NCI-H1694 treated with DMSO at 0.1 percent for 48 hours (cell line): ENCODE data around the gene ENOX1.

Experiments
- DNase-seq: peaks from one replicate; lab custom pipeline; 2025; lab: John Stamatoyannopoulos, UW

Gene ENOX1

GRCh38 chr13:43484432-43485225, 302.1 kb downstream of the ENOX1 start:
- DNase-seq: no peak

- DNase-seq: no peak
Observed at GRCh38 chr13:43483930-43484329, 302.8 kb downstream of the ENOX1 start.

- no peak for DNase-seq
Observed at GRCh38 chr13:43482641-43483040, 304.1 kb downstream of the ENOX1 start.

GRCh38 chr13:43482026-43482425, 304.7 kb downstream of the ENOX1 start:
- no peak for DNase-seq

- no peak for DNase-seq
Observed at GRCh38 chr13:43478902-43479301, 307.9 kb downstream of the ENOX1 start.

GRCh38 chr13:43478211-43478610, 308.6 kb downstream of the ENOX1 start:
- DNase-seq: no peak

GRCh38 chr13:43475140-43475539, 311.6 kb downstream of the ENOX1 start:
- no peak for DNase-seq

- DNase-seq: peak; percentile 5
Observed at GRCh38 chr13:43473437-43473836, 313.3 kb downstream of the ENOX1 start.

- DNase-seq: no peak
Observed at GRCh38 chr13:43472980-43473379, 313.8 kb downstream of the ENOX1 start.

GRCh38 chr13:43472339-43472738, 314.4 kb downstream of the ENOX1 start:
- DNase-seq: peak; percentile 37

GRCh38 chr13:43470610-43471009, 316.2 kb downstream of the ENOX1 start:
- DNase-seq: no peak

- no peak for DNase-seq
Observed at GRCh38 chr13:43469791-43470190, 317.0 kb downstream of the ENOX1 start.

GRCh38 chr13:43464578-43465264, 322.1 kb downstream of the ENOX1 start:
- DNase-seq: no peak

GRCh38 chr13:43448605-43449336, 338.0 kb downstream of the ENOX1 start:
- no peak for DNase-seq

GRCh38 chr13:43446126-43446525, 340.6 kb downstream of the ENOX1 start:
- no peak for DNase-seq

- DNase-seq: no peak
Observed at GRCh38 chr13:43445668-43446067, 341.1 kb downstream of the ENOX1 start.

GRCh38 chr13:43444081-43444480, 342.7 kb downstream of the ENOX1 start:
- DNase-seq: no peak

- peak; percentile 24 for DNase-seq
Observed at GRCh38 chr13:43441899-43442499, 344.8 kb downstream of the ENOX1 start.

GRCh38 chr13:43441464-43441863, 345.3 kb downstream of the ENOX1 start:
- no peak for DNase-seq

GRCh38 chr13:43434191-43434590, 352.6 kb downstream of the ENOX1 start:
- DNase-seq: no peak

GRCh38 chr13:43433691-43434141, 353.1 kb downstream of the ENOX1 start:
- no peak for DNase-seq

GRCh38 chr13:43432958-43433357, 353.8 kb downstream of the ENOX1 start:
- DNase-seq: no peak
